AG20443 (cell line): Measurements from ENCODE around the gene ZNF718.
"Not testable (repeated sequence)": the region's sequence is repeated elsewhere in the genome, so short reads cannot be mapped to it uniquely, and the experiment has no call there.

ENCODE experiments used
- DNase-seq: peaks from one replicate; pipeline ENCODE4 v3.0.0; 2012; ENCODE audit warnings: low spot score, mixed read lengths

ZNF718 gene

GRCh38 chr4:124275-125081 lies at the start of gene ZNF718:
Gene ZNF718 (plus strand): TSS chr4:124501. CDS start chr4:124671, 170 bp downstream.
- peak; percentile 97 for DNase-seq

GRCh38 chr4:85951-86350 lies 38.4 kb upstream of the ZNF718 start:
- no peak for DNase-seq

DNA sequence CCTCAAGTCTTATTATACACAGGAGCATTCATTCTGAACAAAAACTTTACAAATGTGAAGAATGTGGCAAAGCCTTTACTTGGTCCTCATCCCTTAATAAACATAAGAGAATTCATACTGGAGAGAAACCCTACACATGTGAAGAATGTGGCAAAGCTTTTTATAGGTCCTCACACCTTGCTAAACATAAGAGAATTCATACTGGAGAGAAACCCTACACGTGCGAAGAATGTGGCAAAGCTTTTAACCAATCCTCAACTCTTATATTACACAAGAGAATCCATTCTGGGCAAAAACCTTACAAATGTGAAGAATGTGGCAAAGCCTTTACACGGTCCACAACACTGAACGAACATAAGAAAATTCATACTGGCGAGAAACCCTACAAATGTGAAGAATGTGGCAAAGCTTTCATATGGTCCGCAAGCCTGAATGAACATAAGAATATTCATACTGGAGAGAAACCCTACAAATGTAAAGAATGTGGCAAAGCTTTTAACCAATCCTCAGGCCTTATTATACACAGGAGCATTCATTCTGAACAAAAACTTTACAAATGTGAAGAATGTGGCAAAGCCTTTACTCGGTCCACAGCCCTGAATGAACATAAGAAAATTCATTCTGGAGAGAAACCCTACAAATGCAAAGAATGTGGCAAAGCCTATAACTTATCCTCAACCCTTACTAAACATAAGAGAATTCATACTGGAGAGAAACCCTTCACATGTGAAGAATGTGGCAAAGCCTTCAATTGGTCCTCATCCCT lies 37.6 kb upstream of the ZNF718 start:
- DNase-seq, result not testable (repeated sequence)

GRCh38 chr4:98386-98785 lies 25.9 kb upstream of the ZNF718 start:
- DNase-seq, result no peak

GRCh38 chr4:99863-100262 lies 24.4 kb upstream of the ZNF718 start:
- DNase-seq, result no peak

GRCh38 chr4:107083-107443 lies 17.2 kb upstream of the ZNF718 start:
- DNase-seq, result no peak

- DNase-seq, result no peak
Measured at GRCh38 chr4:107444-108429, 16.6 kb upstream of the ZNF718 start.

DNA sequence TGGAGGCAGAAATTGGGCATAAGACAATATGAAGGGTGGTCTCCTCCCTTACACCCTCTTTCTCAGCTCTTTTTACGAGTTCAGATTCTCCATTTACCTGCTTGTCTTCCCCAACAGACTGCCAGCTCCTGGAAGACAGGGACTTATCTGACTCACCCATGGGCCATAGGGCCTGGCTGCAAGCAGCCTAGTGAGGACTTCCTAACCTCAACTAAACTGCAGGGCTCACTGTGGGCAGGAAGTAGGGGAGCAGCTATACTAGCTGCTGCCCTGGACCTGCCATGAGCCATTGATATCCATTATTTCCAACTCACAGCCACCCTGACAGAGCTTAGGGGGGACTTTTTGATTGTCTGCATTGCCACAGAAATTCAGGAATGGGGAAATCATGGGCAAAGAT lies 11.5 kb upstream of the ZNF718 start:
- no peak for DNase-seq

GRCh38 chr4:113732-114131 lies 10.6 kb upstream of the ZNF718 start:
- no peak for DNase-seq

DNA sequence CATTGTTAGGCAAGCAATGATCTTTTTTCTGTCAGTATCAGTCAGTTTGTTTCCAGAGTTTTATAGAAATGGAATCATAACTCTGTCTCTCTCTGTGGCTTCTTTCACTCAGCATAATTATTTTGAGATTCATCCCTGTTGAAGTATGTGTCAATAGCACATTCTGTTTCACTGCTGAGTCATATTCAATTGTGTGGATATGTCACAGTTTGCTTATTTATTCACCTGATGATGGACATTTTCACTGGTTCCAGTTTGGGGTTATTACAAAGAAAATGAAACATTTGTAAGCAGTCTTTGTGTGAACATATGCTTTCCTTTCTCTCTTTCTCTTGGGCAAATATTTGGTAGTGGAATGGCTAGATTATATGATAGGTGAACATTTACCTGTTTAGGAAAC lies 10.2 kb upstream of the ZNF718 start:
- DNase-seq, result no peak

DNA sequence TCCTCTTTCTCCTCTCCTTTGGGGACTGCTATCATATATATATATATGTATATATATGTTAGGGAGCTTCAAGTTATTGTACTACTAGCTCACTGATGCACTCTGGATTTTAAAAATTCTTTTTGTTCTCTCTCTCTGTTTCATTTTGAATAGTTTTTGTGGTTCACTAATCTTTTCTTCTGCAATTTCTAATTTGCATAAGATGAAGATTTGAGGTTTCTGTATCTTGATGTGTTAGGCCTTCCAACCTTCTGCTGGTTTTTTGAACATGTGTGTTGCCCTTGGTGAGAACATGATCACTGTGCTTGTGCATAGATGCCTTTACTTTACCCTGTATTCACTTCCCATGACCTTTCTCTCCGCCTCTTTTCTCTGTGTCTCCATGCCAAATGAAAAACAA lies 7.8 kb upstream of the ZNF718 start:
- DNase-seq, result no peak

- no peak for DNase-seq
Measured at GRCh38 chr4:120616-121015, 3.7 kb upstream of the ZNF718 start.

GRCh38 chr4:121408-122084 lies 2.8 kb upstream of the ZNF718 start:
- no peak for DNase-seq

- not testable (repeated sequence) for DNase-seq
Measured at GRCh38 chr4:123922-124274, 403 bp upstream of the ZNF718 start.

- peak; percentile 43 for DNase-seq
Measured at GRCh38 chr4:125091-125771, 930 bp downstream of the ZNF718 start.

GRCh38 chr4:125833-126232 lies 1.5 kb downstream of the ZNF718 start:
- no peak for DNase-seq

GRCh38 chr4:132483-132882 lies 8.2 kb downstream of the ZNF718 start:
- no peak for DNase-seq

DNA sequence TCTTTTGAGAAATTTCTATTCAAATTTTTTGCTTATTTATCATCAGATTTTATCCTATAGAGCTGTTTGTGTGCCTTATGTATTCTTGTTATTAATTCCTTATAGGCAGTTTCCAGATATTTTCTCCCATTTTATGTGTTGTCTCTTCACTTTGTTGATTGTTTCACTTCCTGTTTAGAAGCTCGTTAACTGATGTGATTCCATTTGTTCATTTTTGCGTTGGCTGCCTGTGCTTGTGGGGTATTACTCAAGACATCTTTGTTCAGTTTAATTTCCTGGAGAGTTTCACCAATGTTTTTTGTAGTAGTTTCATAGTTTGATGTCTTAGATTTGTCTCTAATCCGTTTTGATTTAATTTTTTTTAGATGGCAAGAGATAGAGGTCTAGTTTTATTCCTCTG lies 14.6 kb downstream of the ZNF718 start:
- DNase-seq, result no peak

- DNase-seq, result no peak
Measured at GRCh38 chr4:139691-140090, 15.4 kb downstream of the ZNF718 start.

GRCh38 chr4:146621-147020 lies 22.3 kb downstream of the ZNF718 start:
- no peak for DNase-seq

GRCh38 chr4:147233-147632 lies 22.9 kb downstream of the ZNF718 start:
- DNase-seq, result no peak
